HepG2 (cell line): ENCODE data around the gene MKNK1. TPM values are rescaled to one million over a fixed set of nuclear protein-coding genes. Genes with fewer than 3 reads are reported as not detected.

Experiments
- ATAC-seq: fragments of 200-7000 bp; cut with Tn5 transposase; 3 replicates; pipeline ENCODE4 v1.9.1; 2020; ENCODE audit warnings: mild to moderate bottlenecking, moderate library complexity
- BruUV-seq: library from RNA; stranded (reverse); fragments of 400-500 nt; replicated peaks from 2 replicates; lab custom pipeline; 2021; lab: Mats Ljungman, UMichigan
- CTCF ChIA-PET: fragments of 300-600 bp; formaldehyde crosslinking; extraction: SDS; loops from one replicate; lab custom pipeline; 2021; ENCODE audit warnings: low total read pairs, inconsistent platforms, low intra/inter-chr PET ratio; lab: Yijun Ruan, JAX
- POLR2A ChIA-PET: fragments of 350-600 bp; sonication (Branson Sonifier 250); formaldehyde crosslinking; loops from one replicate; lab custom pipeline; 2020; ENCODE audit warnings: antibody characterized with exemption, inconsistent platforms; lab: Yijun Ruan, JAX
- DNase-seq: peaks from one replicate; pipeline ENCODE4 v3.0.0-alpha.2; 2015; ENCODE audit warnings: low spot score
- FAIRE-seq: peaks from 3 replicates; lab custom pipeline; 2011; peaks lifted over from hg19 to GRCh38; lab: Jason Lieb, UNC
- H2AFZ ChIP-seq: one replicate; pipeline ENCODE4 v1.6.1; 2011; ENCODE audit warnings: low read length, inconsistent platforms
- H3K27ac ChIP-seq: fragments of 300-600 bp; 3 replicates; pipeline ENCODE4 v1.8.0; 2011; ENCODE audit warnings: mixed run types, mild to moderate bottlenecking, mixed read lengths, low read length, inconsistent platforms; ENCODE audit not compliant: insufficient read depth; ENCODE audit errors: extremely low read length
- H3K27me3 ChIP-seq, 2 experiments: fragments of 200-600 bp in 1 of 2; 2 replicates in 1 of 2; 3 replicates in 1 of 2; pipeline versions ENCODE4 v1.6.0 to v1.8.0; 2011; ENCODE audit warnings: low read length in 2 of 2, mild to moderate bottlenecking in 2 of 2, moderate library complexity in 2 of 2, inconsistent platforms in 1 of 2; ENCODE audit not compliant: insufficient read depth in 2 of 2, control insufficient read depth in 1 of 2
- H3K36me3 ChIP-seq, 2 experiments: fragments of 200-600 bp in 1 of 2; replicated peaks in 1 of 2; 2 replicates in 1 of 2; 3 replicates in 1 of 2; pipeline versions ENCODE4 v1.5.1 to v1.8.0; 2011; ENCODE audit warnings: low read length in 2 of 2, inconsistent platforms in 1 of 2; ENCODE audit not compliant: insufficient read depth in 2 of 2, control insufficient read depth in 1 of 2
- H3K4me1 ChIP-seq: 2 replicates; pipeline ENCODE4 v1.5.1; 2012; ENCODE audit warnings: low read length, inconsistent platforms; ENCODE audit not compliant: insufficient read depth
- H3K4me2 ChIP-seq: 2 replicates; pipeline ENCODE4 v1.6.0; 2011; ENCODE audit warnings: low read depth, low read length, inconsistent platforms
- H3K4me3 ChIP-seq, 3 experiments: fragments of 200-600 bp in 1 of 3; sonication (generic), shearing (Covaris generic) in 1 of 3; replicated peaks in 1 of 3; 2 replicates each; pipeline ENCODE4 v1.5.1; 2011 to 2016; ENCODE audit warnings: low read length in 3 of 3, inconsistent platforms in 2 of 3, low read depth in 2 of 3, mild to moderate bottlenecking in 2 of 3, control low read depth in 1 of 3, mixed read lengths in 1 of 3; ENCODE audit not compliant: insufficient read depth in 1 of 3
- H3K79me2 ChIP-seq: one replicate; pipeline ENCODE4 v1.6.1; 2011; ENCODE audit warnings: low read length, inconsistent platforms; ENCODE audit not compliant: insufficient read depth
- H3K9ac ChIP-seq: 2 replicates; pipeline ENCODE4 v1.6.0; 2011; ENCODE audit warnings: mild to moderate bottlenecking, low read depth, low read length, inconsistent platforms; ENCODE audit not compliant: insufficient read depth
- H3K9me3 ChIP-seq: 2 replicates; pipeline ENCODE4 v1.5.1; 2012; ENCODE audit warnings: mild to moderate bottlenecking, low read length
- H4K20me1 ChIP-seq: 2 replicates; pipeline ENCODE4 v1.6.0; 2011; ENCODE audit warnings: inconsistent platforms, mild to moderate bottlenecking, low read length, moderate library complexity; ENCODE audit not compliant: insufficient read depth
- E2F2 ChIP-seq: sonication (generic); formaldehyde crosslinking; IDR thresholded peaks from 2 replicates; pipeline ENCODE4 v1.4.0; 2020; ENCODE audit warnings: missing genetic modification reagents, borderline replicate concordance
- HMGXB4 ChIP-seq, 2 experiments: sonication (generic) in 1 of 2; formaldehyde crosslinking in 1 of 2; IDR thresholded peaks; 2 replicates each; pipeline versions ENCODE4 v1.4.0 to v1.6.1; 2018 to 2020; ENCODE audit warnings: missing genetic modification reagents in 2 of 2, borderline replicate concordance in 1 of 2, low read depth in 1 of 2, mild to moderate bottlenecking in 1 of 2, missing biosample characterization in 1 of 2
- HNF4G ChIP-seq, 2 experiments: sonication (generic) in 1 of 2; formaldehyde crosslinking in 1 of 2; IDR thresholded peaks; 2 replicates each; pipeline versions ENCODE4 v1.4.0 to v1.6.1; 2011 to 2020; ENCODE audit warnings: borderline replicate concordance in 2 of 2, low read depth in 2 of 2, mild to moderate bottlenecking in 2 of 2, low read length in 1 of 2, missing genetic modification reagents in 1 of 2, moderate library complexity in 1 of 2
- MEF2D ChIP-seq: sonication (generic); formaldehyde crosslinking; IDR thresholded peaks from 2 replicates; pipeline ENCODE4 v1.5.1; 2020; ENCODE audit warnings: mild to moderate bottlenecking, missing genetic modification reagents
- PAF1 ChIP-seq: IDR thresholded peaks from 2 replicates; pipeline ENCODE4 v1.6.1; 2016; ENCODE audit warnings: missing genetic modification reagents, missing compliant biosample characterization
- PBX3 ChIP-seq: sonication (generic); formaldehyde crosslinking; IDR thresholded peaks from 2 replicates; pipeline ENCODE4 v1.8.1; 2023; ENCODE audit warnings: missing genetic modification reagents, inconsistent platforms, borderline replicate concordance
- ZBTB26 ChIP-seq: IDR thresholded peaks from 2 replicates; pipeline ENCODE4 v1.6.1; 2016; ENCODE audit warnings: missing compliant biosample characterization, missing genetic modification reagents, borderline replicate concordance
- ZFAT ChIP-seq: sonication (generic); formaldehyde crosslinking; conservative IDR thresholded peaks from 2 replicates; pipeline ENCODE4 v1.8.1; 2023; ENCODE audit warnings: missing genetic modification reagents, inconsistent platforms
- ZNF225 ChIP-seq: sonication (generic); formaldehyde crosslinking; IDR thresholded peaks from 2 replicates; pipeline ENCODE4 v1.4.0; 2020; ENCODE audit warnings: mild to moderate bottlenecking, missing genetic modification reagents
- ZNF33A ChIP-seq: sonication (generic); formaldehyde crosslinking; IDR thresholded peaks from 2 replicates; pipeline ENCODE4 v1.5.1; 2020; ENCODE audit warnings: missing genetic modification reagents, mild to moderate bottlenecking, moderate library complexity, borderline replicate concordance
- ZNF441 ChIP-seq: sonication (generic); formaldehyde crosslinking; IDR thresholded peaks from 2 replicates; pipeline ENCODE4 v1.7.0; 2021; ENCODE audit warnings: missing genetic modification reagents, borderline replicate concordance
- ZNF468 ChIP-seq: sonication (generic); formaldehyde crosslinking; IDR thresholded peaks from 2 replicates; pipeline ENCODE4 v1.8.0; 2022; ENCODE audit warnings: mild to moderate bottlenecking, moderate library complexity, missing genetic modification reagents
- ZSCAN22 ChIP-seq: sonication (generic); formaldehyde crosslinking; IDR thresholded peaks from 2 replicates; pipeline ENCODE4 v1.4.0; 2020; ENCODE audit warnings: mild to moderate bottlenecking, missing genetic modification reagents
- ZXDC ChIP-seq: sonication (generic); formaldehyde crosslinking; IDR thresholded peaks from 2 replicates; pipeline ENCODE4 v1.5.0; 2020; ENCODE audit warnings: mild to moderate bottlenecking, missing genetic modification reagents
- WGBS: methylation state at CpG from one replicate; pipeline ENCODE4 v1.1.6; 2017; ENCODE audit warnings: low lambda C conversion rate; 5-methylcytosine and 5-hydroxymethylcytosine counted together
- in situ Hi-C: cut with HindIII; loops from 2 replicates; pipeline ENCODE4 v1.10.0; 2017; ENCODE audit warnings: low pct_unique_long_range_greater_than_20kb; ENCODE audit not compliant: extremely low pct_ligation_motif_present
- intact Hi-C: fragments of 100-400 bp; cut with micrococcal nuclease; formaldehyde crosslinking; loops from one replicate; pipeline ENCODE4 v1.10.0; 2022; ENCODE audit not compliant: unreplicated experiment
- polyA plus RNA-seq, 8 experiments: library from polyadenylated mRNA; depleted of rRNA in 3 of 8; stranded (reverse) in 7 of 8; unstranded in 1 of 8; fragments of >200 nt; fragmentation: Illumina TruSeq in 4 of 8; extraction: Trizol in 4 of 8; gene quantifications; 2 replicates each; pipeline versions ENCODE4 v1.2.1 to v1.2.3, GENCODE V29; 2011 to 2016; ENCODE audit warnings: low read depth in 4 of 8, missing spikeins in 1 of 8, mixed read lengths in 1 of 8; ENCODE audit not compliant: insufficient read depth in 1 of 8
- total RNA-seq, 5 experiments: library from RNA; depleted of rRNA; stranded (reverse); fragments of >200 nt; fragmentation: Illumina TruSeq; extraction: Trizol; gene quantifications; 2 replicates each; pipeline ENCODE4 v1.2.3, GENCODE V29; 2016; ENCODE audit warnings: low read depth in 1 of 5

The MKNK1 gene
- total and polyA plus RNA-seq, 2 of the 13 experiments (the other 11 are each of a cell fraction or from before 2014, with no cell fraction given), result 18.5 to 24.1 TPM

- BruUV-seq, result no TSS peak
- 87% methylated on average over 4 of the region's 6 CpGs for WGBS
- POLR2A ChIA-PET, result no interaction called here
- Histone ChIP-seq H3K36me3 (peaks cover 0 to 3% of the 10 kb centered on the region in 2 experiments; a peak in 2 of 5 replicates), H3K27me3 (peaks cover 2 to 14% of the 10 kb centered on the region in 2 experiments; a peak in 1 of 5 replicates), H3K9ac (no peak overlapping the region), H3K9me3 (no peaks in the 10 kb centered on the region), H3K4me2 (no peak overlapping the region), H3K4me1 (peaks cover 11% of the 10 kb centered on the region; the same call in 1 of the 2 replicates), H3K79me2 (no peaks in the 10 kb centered on the region), H4K20me1 (no peaks in the 10 kb centered on the region), H3K4me3 (no peak overlapping the region), H3K27ac (no peak overlapping the region), H2AFZ (no peak overlapping the region)
- intact Hi-C loops (loop anchor here (10.0 kb wide), 1 partner anchor 171 kb away; no protein-coding TSS in a partner anchor), in situ Hi-C loops (no loop called here)
- CTCF ChIA-PET, result no interaction called here
- ATAC-seq, result no peak
- no peak for DNase-seq
- FAIRE-seq, result no peak
- TF ChIP-seq ZBTB26 (no peak), E2F2 (no peak), ZNF33A (CRISPR knock-in tag) (no peak), PBX3 (no peak), HNF4G (IDR thresholded peaks at IDR 0.05; ENCODE audit: borderline replicate concordance, low read depth, low read length) (no peak), HNF4G (CRISPR knock-in tag; IDR thresholded peaks at IDR 0.05; ENCODE audit: borderline replicate concordance, low read depth) (no peak), ZXDC (CRISPR knock-in tag) (no peak), ZFAT (CRISPR knock-in tag) (no peak), ZNF225 (CRISPR knock-in tag) (no peak), HMGXB4 (CRISPR knock-in tag; IDR thresholded peaks at IDR 0.05; ENCODE audit: borderline replicate concordance in 1 of 2, low read depth in 1 of 2) (no peak), ZNF468 (no peak), MEF2D (CRISPR knock-in tag) (no peak), ZNF441 (CRISPR knock-in tag) (no peak), PAF1 (no peak), ZSCAN22 (no peak)
These were observed 49.9 kb downstream of the MKNK1 start for GRCh38 chr1:46554236-46554596.
